ENCODE data around the gene FCN2.

Gene FCN2

DNA sequence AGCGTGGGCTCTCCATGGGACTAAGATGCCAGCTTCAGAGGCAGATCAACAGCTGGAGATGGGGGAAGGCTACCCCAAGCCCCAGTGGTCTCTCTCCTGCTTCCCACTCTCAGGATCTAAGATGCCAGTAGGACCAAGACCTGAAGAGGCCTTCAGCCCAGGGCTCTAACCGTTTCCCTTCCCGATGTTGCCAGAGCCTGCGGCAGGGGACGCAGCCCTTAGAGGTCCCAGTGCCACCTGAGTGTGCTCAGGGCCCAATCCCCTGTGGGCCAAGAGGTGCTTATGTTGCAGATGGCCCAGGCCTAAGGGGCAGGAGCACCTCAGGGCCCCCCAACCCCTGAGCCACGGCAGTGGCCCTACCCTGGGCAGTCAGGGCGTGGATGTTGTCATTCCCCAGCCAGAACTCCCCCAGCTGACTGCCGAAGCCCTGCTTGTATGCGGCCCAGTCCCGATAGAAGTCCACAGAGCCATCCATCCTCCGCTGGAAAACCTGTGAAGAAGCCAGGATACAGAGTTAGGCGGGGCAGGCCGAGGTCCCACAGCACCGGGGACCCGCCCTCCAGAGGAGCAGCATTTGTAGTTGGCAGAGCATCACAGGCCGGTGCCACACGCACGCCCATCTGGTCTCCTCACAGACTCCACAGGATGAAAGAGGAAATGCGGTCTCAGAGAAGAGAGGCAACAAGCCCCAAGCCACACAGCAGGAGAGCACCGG, 31.7 kb downstream of the FCN2 start:
- DNase-seq (ENCODE audit: low spot score): no peak

DNA sequence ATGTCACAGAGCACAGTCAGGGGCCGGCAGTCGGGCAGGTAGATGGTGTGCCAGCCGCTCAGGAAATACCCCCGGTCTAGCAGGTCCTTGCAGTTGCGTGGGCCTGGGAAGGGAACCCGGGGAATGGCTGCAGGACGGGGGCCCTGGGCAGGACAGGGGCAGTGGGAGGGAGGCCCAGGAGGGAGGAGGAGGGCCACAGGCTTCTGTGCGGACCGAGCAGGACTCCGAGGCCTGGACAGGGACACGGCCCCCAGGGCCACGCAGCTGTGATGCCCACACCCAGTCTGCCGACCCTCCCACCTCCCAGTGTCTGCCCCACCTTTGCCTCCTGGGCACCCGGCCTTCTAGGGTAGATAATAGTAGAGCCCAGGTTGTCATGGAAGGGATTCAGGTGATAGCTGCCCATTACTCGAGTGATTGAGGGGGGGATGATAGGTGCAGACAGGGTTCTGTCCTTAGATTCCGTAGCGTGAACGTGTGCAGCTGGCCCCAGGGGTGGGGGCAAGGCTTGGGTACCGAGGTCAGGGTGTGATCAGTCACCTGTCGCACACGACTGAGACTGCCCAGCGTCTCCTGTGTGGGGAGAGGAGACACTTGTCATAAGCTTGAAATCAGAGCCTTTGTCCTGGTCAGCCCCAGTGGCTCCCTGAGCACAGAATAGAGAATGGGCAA, 32.6 kb downstream of the FCN2 start:
- DNase-seq (ENCODE audit: low spot score): no peak

DNA sequence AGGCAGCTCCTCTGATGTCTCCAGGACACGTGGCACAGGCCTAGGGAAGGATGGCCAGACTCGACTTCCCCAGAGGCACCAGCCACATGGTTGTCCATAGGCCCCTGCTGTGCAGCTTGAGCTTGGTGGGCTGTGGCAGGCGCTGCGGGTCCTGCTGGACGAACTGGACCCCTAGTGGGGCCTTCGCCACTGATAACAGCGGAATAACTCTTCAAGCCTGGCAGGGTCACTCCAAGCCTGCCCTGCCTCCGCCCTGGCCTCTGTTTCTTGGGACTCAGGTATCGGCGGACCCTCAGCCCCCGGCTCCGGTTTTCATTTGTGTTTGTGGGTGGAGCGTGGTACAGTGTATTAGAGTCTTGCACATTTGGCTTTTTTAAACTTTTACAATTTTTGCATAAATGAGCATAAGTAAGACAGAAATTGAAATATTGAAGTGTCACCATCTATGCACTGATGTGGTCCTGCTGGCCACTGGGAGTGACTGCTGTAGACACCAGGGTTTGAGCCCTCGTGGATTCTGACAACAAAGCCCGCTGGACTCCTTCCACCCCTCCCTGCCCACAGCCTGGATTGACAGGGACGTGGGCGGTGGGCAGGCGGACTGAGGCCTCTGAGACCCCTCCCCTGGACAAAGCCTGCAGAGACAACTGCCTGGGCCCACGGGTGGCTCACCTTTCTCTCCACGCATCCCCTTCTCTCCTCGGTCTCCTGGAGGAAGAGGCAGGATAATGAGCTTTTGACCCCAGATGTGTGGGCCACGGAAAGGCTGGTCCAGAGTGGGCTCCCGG, 33.3 kb downstream of the FCN2 start:
- DNase-seq (ENCODE audit: low spot score): no peak

DNA sequence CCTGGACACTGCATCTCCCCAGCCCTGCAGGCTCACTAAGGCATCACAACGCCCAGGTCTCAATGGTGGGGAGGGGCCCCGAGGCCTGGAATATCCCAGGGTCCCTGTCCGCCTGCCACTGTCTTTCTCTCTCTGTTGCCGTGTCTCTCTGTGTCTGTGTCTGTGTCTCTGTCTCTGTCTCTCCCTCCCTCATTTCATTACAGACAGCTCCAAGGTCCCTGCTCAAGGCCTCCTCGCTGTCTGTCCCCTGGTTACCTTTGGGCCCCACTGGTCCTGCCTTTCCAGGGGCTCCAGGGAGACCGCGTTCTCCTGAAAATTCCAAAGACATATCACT, 33.9 kb downstream of the FCN2 start:
- no peak for DNase-seq (ENCODE audit: low spot score)

GRCh38 chr9:134915046-134915985, 34.7 kb downstream of the FCN2 start:
- DNase-seq (ENCODE audit: low spot score): no peak

- DNase-seq (ENCODE audit: low spot score): no peak
Observed at GRCh38 chr9:134916161-134916665, 35.6 kb downstream of the FCN2 start.

GRCh38 chr9:134917431-134918373, 37.1 kb downstream of the FCN2 start, which contains the start of gene FCN1:
TSS of gene FCN1 (minus strand) at chr9:134917912. CDS start at chr9:134917871, 41 bp downstream.
- no peak for DNase-seq (ENCODE audit: low spot score)

GRCh38 chr9:134918646-134919045, 38.0 kb downstream of the FCN2 start:
- DNase-seq (ENCODE audit: low spot score): no peak

GRCh38 chr9:134919303-134919702, 38.7 kb downstream of the FCN2 start:
- no peak for DNase-seq (ENCODE audit: low spot score)

GRCh38 chr9:134922066-134922931, 41.7 kb downstream of the FCN2 start:
- no peak for DNase-seq (ENCODE audit: low spot score)

DNA sequence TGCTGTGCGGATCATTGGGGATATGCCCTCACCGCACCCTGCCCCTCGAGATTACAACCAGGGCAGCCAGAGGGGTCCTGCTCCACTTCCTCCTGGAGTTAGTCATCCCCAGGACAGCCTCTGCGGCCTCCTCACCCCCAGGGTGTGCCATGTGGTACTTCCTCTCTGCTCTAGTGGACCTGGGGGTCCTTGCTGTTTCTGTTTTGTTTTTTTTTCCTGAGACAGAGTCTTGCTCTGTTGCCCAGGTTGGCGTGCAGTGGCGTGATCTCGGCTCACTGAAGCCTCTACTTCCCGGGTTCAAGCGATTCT, 42.3 kb downstream of the FCN2 start:
- no peak for DNase-seq (ENCODE audit: low spot score)

- no peak for DNase-seq (ENCODE audit: low spot score)
Observed at GRCh38 chr9:134923466-134923865, 42.9 kb downstream of the FCN2 start.

GRCh38 chr9:134925011-134925511, 44.5 kb downstream of the FCN2 start:
- no peak for DNase-seq (ENCODE audit: low spot score)

- DNase-seq (ENCODE audit: low spot score): no peak
Observed at GRCh38 chr9:134928436-134929192, 48.0 kb downstream of the FCN2 start.

- DNase-seq (ENCODE audit: low spot score): no peak
Observed at GRCh38 chr9:134929193-134930158, 48.9 kb downstream of the FCN2 start.

DNA sequence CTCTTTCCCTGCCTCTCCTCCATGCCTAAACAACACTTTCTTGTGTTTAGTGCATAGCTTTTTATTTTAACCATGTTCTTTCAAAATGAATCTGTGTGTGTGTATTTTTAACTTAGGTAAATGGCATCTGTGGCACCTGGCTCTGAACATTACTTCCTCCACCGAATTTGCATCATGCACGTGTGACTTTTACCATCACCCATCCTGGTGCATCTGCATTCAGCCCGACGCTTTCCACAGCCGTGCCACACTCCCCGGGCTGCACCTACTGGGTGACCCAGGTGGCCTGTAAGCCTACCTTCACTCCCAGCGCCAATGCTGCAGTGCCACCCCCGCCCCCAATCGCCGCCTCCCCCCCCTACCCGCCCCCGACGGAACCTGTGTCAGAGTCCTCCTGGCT, 49.8 kb downstream of the FCN2 start:
- no peak for DNase-seq (ENCODE audit: low spot score)

DNA sequence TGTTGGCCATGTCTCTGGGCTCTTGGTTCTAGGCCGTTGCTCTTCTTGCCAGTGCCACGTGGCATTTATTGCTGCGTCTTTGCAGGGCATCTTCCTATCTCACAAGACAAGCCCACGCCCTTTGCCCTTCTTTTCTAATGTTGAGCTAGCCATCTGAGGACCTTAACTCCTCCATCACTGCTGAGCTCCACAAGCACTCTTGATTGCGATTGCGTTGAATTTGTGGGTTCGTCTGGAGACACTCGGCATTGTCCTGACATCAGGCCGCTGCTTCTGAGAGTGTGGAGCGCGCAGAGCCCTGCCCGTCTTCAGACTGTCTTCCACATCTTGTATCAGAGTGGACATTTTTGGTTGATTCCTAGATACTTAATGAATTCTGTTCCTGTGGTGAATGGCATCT, 51.6 kb downstream of the FCN2 start:
- no peak for DNase-seq (ENCODE audit: low spot score)

GRCh38 chr9:134932606-134933005, 52.0 kb downstream of the FCN2 start:
- DNase-seq (ENCODE audit: low spot score): no peak
